GM10248 (cell line): Measurements from ENCODE around the gene COX7A2L.

Source experiments
- CTCF ChIA-PET: fragments of 300-600 bp; sonication (Branson Sonifier 250); formaldehyde crosslinking; extraction: SDS; loops from one replicate; lab custom pipeline; 2021; ENCODE audit warnings: antibody characterized with exemption; lab: Yijun Ruan, JAX
- POLR2A ChIA-PET: fragments of 350-650 bp; sonication (Branson Sonifier 250); formaldehyde crosslinking; extraction: SDS; loops from one replicate; lab custom pipeline; 2020; ENCODE audit warnings: antibody characterized with exemption; lab: Yijun Ruan, JAX
- DNase-seq: peaks from one replicate; pipeline ENCODE4 v3.0.0; 2012; ENCODE audit errors: extremely low spot score
- CTCF ChIP-seq: IDR thresholded peaks from 2 replicates; pipeline ENCODE4 v1.5.1; 2012; ENCODE audit warnings: mild to moderate bottlenecking, low read depth; ENCODE audit errors: extremely low read depth, missing control alignments, control extremely low read depth

COX7A2L gene

DNA sequence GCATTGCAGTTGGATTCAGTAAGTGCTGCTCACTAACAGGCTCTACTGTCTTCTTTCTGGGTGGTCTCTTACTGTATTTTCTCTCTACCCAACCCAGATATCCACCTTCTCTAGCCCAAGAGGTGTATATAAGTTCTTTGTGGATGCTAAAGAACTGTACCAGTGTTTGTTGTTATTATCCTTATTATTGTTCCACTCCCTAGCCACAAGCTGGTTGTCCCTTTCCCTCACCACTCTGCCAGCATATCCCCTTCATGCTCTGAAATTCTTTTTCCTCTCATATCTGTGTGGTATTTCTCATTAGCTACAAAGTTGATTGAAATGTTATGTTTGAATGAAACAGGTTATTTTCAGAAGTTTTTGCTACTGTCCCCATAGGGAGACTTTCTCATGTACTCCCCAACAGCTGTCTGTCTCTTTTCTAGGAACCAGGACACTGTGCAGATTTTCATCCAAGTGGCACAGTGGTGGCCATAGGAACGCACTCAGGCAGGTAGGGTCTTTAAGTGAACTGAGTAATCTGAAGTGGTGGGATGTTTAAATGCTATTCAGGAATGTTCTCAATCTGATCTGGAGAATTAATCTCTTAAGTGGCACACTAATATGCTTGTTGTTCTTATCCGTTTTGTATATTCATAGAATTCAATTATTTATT lies 56.8 kb downstream of the COX7A2L start:
- DNase-seq, result no peak
- POLR2A ChIA-PET, result no interaction called here
- no peak for TF ChIP-seq CTCF
- CTCF ChIA-PET, result interaction anchor here (1.6 kb wide), 1 partner anchor 8 kb away, joined by 3 read pairs; no protein-coding TSS in a partner anchor

- TF ChIP-seq CTCF, result no peak
- POLR2A ChIA-PET, result no interaction called here
- CTCF ChIA-PET, result interaction anchor here (0.7 to 1.6 kb wide), 2 partner anchors 9 to 450 kb away, joined by 3 read pairs; no protein-coding TSS in a partner anchor
- DNase-seq, result no peak
These were observed 57.8 kb downstream of the COX7A2L start for GRCh38 chr2:42303252-42303651.

DNA sequence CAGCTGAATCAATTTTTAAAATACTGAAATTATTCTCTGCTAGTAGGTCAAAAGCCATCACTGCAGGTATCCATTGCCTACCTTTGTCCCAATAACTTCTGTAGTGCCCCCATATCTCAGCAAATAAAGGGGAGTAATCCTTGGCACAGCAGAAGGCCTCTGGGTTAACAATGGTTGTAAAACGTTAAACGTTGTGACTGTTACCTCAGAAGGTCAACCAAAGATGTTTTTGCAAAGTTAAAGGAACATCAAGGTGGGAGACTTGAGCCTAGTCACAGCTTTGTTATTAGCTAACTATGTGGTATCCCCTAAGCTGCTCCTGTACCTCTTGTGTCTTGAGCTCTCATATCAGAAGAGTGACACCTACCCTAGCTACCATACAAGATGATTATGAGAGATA lies 60.5 kb downstream of the COX7A2L start:
- DNase-seq, result no peak
- ChIA-PET POLR2A (no interaction called here), CTCF (interaction anchor here (0.6 kb wide), 1 partner anchor 10 kb away, joined by 3 read pairs; no protein-coding TSS in a partner anchor)
- TF ChIP-seq CTCF, result no peak
